NB4 (cell line): ENCODE data around the gene EOLA1.

Source experiments
- TF ChIP-seq, protein P1 (sequence below): IDR thresholded peaks from one replicate; pipeline ENCODE4 v1.5.1; 2012; ENCODE audit warnings: low read depth, low read length
- TF ChIP-seq, protein P2 (sequence below): IDR thresholded peaks from 2 replicates; pipeline ENCODE4 v1.6.1; 2011; ENCODE audit warnings: low read depth, low read length

DNA sequence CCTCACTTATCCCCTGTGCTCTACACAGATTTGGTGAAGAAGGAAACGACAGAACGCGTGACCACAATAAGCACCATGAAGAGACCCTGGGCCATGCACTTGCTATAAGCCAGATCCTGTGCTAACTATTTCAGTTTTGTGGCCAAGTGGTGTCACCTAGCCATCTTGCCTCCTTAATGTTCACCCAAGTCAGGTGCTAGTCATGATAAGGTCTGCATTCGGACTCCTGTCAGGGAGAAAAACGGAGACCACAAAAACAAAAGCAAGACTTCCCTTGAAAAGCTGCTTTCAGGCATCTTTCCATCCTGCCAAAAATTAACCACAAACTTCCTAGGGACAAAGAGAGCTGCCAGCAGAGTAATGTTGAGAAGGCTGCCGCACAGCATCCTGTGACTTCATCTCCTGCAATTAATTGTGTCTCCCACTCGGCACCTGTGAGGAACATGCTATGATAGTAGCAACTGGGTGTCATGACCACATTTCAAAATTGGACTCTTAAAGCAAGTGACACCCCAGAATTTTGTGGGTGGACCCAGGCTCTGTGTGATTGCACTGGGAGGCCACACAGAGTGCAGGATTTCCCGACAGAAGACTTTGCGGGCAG lies 26.9 kb upstream of the EOLA1 start:
- TF ChIP-seq, protein P1, sequence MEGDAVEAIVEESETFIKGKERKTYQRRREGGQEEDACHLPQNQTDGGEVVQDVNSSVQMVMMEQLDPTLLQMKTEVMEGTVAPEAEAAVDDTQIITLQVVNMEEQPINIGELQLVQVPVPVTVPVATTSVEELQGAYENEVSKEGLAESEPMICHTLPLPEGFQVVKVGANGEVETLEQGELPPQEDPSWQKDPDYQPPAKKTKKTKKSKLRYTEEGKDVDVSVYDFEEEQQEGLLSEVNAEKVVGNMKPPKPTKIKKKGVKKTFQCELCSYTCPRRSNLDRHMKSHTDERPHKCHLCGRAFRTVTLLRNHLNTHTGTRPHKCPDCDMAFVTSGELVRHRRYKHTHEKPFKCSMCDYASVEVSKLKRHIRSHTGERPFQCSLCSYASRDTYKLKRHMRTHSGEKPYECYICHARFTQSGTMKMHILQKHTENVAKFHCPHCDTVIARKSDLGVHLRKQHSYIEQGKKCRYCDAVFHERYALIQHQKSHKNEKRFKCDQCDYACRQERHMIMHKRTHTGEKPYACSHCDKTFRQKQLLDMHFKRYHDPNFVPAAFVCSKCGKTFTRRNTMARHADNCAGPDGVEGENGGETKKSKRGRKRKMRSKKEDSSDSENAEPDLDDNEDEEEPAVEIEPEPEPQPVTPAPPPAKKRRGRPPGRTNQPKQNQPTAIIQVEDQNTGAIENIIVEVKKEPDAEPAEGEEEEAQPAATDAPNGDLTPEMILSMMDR: no peak
- TF ChIP-seq, protein P2, sequence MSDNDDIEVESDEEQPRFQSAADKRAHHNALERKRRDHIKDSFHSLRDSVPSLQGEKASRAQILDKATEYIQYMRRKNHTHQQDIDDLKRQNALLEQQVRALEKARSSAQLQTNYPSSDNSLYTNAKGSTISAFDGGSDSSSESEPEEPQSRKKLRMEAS: no peak
